ENCODE measurements around the gene DUOXA1.

The DUOXA1 gene

GRCh38 chr15:45174069-45174468, 44.4 kb upstream of the DUOXA1 start:
- Histone ChIP-seq H4K20me1 (ENCODE audit: insufficient read depth, low read length, poor library complexity, severe bottlenecking) (no peaks in the 10 kb centered on the region), H3K4me1 (ENCODE audit: insufficient read depth, low read length, poor library complexity, severe bottlenecking) (peaks cover 3% of the 10 kb centered on the region), H3K4me3 (ENCODE audit: low read length, poor library complexity, severe bottlenecking) (no peak overlapping the region), H3K9me2 (replicated peaks; ENCODE audit: low read depth, low read length) (no peaks in the 10 kb centered on the region), H3K4me2 (ENCODE audit: low read depth, low read length, poor library complexity, severe bottlenecking) (no peak overlapping the region), H3K36me3 (ENCODE audit: insufficient read depth, low read length) (peaks cover 57% of the 10 kb centered on the region; the same call in 1 of the 2 replicates), H3K79me2 (ENCODE audit: insufficient read depth, low read length) (peaks cover 36% of the 10 kb centered on the region), H2AFZ (ENCODE audit: low read length) (no peak overlapping the region), H3K27me3 (ENCODE audit: insufficient read depth, low read length, poor library complexity, severe bottlenecking) (no peaks in the 10 kb centered on the region), H3K9ac (ENCODE audit: low read depth, low read length, poor library complexity, severe bottlenecking) (no peak overlapping the region), H3K9me3 (ENCODE audit: insufficient read depth, low read depth, low read length) (no peaks in the 10 kb centered on the region), H3F3A (ENCODE audit: low read depth) (no peaks in the 10 kb centered on the region)
- no peak for TF ChIP-seq EZH2phosphoT487 (IDR thresholded peaks at IDR 0.05; ENCODE audit: borderline replicate concordance)
- no peak for TF ChIP-seq CTCF (conservative IDR thresholded peaks at IDR 0.05; ENCODE audit: low read length)

- H3K36me3 ChIP-seq (ENCODE audit: insufficient read depth, low read length), result peaks cover 44% of the 10 kb centered on the region; the same call in 1 of the 2 replicates
These were observed 42.2 kb upstream of the DUOXA1 start for GRCh38 chr15:45171912-45172311.

GRCh38 chr15:45169608-45170480, 40.2 kb upstream of the DUOXA1 start:
- no peaks in the 10 kb centered on the region for H3K9me3 ChIP-seq (ENCODE audit: insufficient read depth, low read depth, low read length)
- H3K9me2 ChIP-seq (replicated peaks; ENCODE audit: low read depth, low read length), result no peaks in the 10 kb centered on the region
- H3K27me3 ChIP-seq (ENCODE audit: insufficient read depth, low read length, poor library complexity, severe bottlenecking), result no peaks in the 10 kb centered on the region
- peaks cover 24% of the 10 kb centered on the region for H3K4me1 ChIP-seq (ENCODE audit: insufficient read depth, low read length, poor library complexity, severe bottlenecking)
- H3K36me3 ChIP-seq (ENCODE audit: insufficient read depth, low read length), result peaks cover 35% of the 10 kb centered on the region; the same call in 1 of the 2 replicates
- H3K79me2 ChIP-seq (ENCODE audit: insufficient read depth, low read length), result peaks cover 19% of the 10 kb centered on the region
- H3K4me3 ChIP-seq (ENCODE audit: low read length, poor library complexity, severe bottlenecking), result no peak overlapping the region
- TF ChIP-seq EZH2phosphoT487 (IDR thresholded peaks at IDR 0.05; ENCODE audit: borderline replicate concordance) (no peak), CTCF (conservative IDR thresholded peaks at IDR 0.05; ENCODE audit: low read length) (no peak)
- H3F3A ChIP-seq (ENCODE audit: low read depth), result no peaks in the 10 kb centered on the region
- no peak overlapping the region for H3K4me2 ChIP-seq (ENCODE audit: low read depth, low read length, poor library complexity, severe bottlenecking)
- H3K9ac ChIP-seq (ENCODE audit: low read depth, low read length, poor library complexity, severe bottlenecking), result no peak overlapping the region
- H4K20me1 ChIP-seq (ENCODE audit: insufficient read depth, low read length, poor library complexity, severe bottlenecking), result no peaks in the 10 kb centered on the region
- no peak overlapping the region for H2AFZ ChIP-seq (ENCODE audit: low read length)

More at GRCh38 chr15:45171912-45172311, 42.2 kb upstream of the DUOXA1 start:
- Histone ChIP-seq H4K20me1 (ENCODE audit: insufficient read depth, low read length, poor library complexity, severe bottlenecking) (no peaks in the 10 kb centered on the region), H3K4me3 (ENCODE audit: low read length, poor library complexity, severe bottlenecking) (no peak overlapping the region), H3K79me2 (ENCODE audit: insufficient read depth, low read length) (peaks cover 15% of the 10 kb centered on the region; the same call in 1 of the 2 replicates), H3K9me2 (replicated peaks; ENCODE audit: low read depth, low read length) (no peaks in the 10 kb centered on the region), H3K9me3 (ENCODE audit: insufficient read depth, low read depth, low read length) (no peaks in the 10 kb centered on the region), H2AFZ (ENCODE audit: low read length) (no peak overlapping the region), H3K27me3 (ENCODE audit: insufficient read depth, low read length, poor library complexity, severe bottlenecking) (no peaks in the 10 kb centered on the region), H3K9ac (ENCODE audit: low read depth, low read length, poor library complexity, severe bottlenecking) (no peak overlapping the region), H3K4me2 (ENCODE audit: low read depth, low read length, poor library complexity, severe bottlenecking) (no peak overlapping the region), H3F3A (ENCODE audit: low read depth) (no peaks in the 10 kb centered on the region), H3K4me1 (ENCODE audit: insufficient read depth, low read length, poor library complexity, severe bottlenecking) (peaks cover 12% of the 10 kb centered on the region)
- no peak for TF ChIP-seq EZH2phosphoT487 (IDR thresholded peaks at IDR 0.05; ENCODE audit: borderline replicate concordance)
- no peak for TF ChIP-seq CTCF (conservative IDR thresholded peaks at IDR 0.05; ENCODE audit: low read length)

Data from Loucy (cell line).